Activated CD4-positive, alpha-beta T cell treated with anti-CD3 and anti-CD28 coated beads, Interleukin-2, amount 10 ng/mL, durations not matched to agents 24 days and 14 days (primary cell): ENCODE measurements around the gene ACADM. TPM values are rescaled to one million over a fixed set of nuclear protein-coding genes. Genes with fewer than 3 reads are reported as not detected.
"Not testable (repeated sequence)": the region's sequence is repeated elsewhere in the genome, so short reads cannot be mapped to it uniquely, and the experiment has no call there.

Source experiments
- DNase-seq: peaks from one replicate; pipeline ENCODE4 v3.0.0; 2022
- H3K27ac Mint-ChIP-seq: one replicate; pipeline ENCODE4 v1.8.0; 2022; ENCODE audit warnings: mild to moderate bottlenecking, mixed read lengths
- H3K27me3 Mint-ChIP-seq: one replicate; pipeline ENCODE4 v1.8.0; 2022; ENCODE audit warnings: mixed read lengths
- H3K36me3 Mint-ChIP-seq: one replicate; pipeline ENCODE4 v1.8.0; 2022; ENCODE audit warnings: low read depth, mild to moderate bottlenecking, mixed read lengths
- H3K4me1 Mint-ChIP-seq: one replicate; pipeline ENCODE4 v1.8.0; 2021; ENCODE audit warnings: mixed read lengths
- H3K4me3 Mint-ChIP-seq: one replicate; pipeline ENCODE4 v1.8.0; 2022; ENCODE audit warnings: mild to moderate bottlenecking, moderate library complexity, mixed read lengths
- H3K9me3 Mint-ChIP-seq: one replicate; pipeline ENCODE4 v1.8.0; 2021; ENCODE audit warnings: mixed read lengths
- intact Hi-C: fragments of 100-400 bp; cut with micrococcal nuclease; formaldehyde crosslinking; loops from one replicate; pipeline ENCODE4 v1.15.1; 2023
- total RNA-seq: library from RNA; stranded (reverse); gene quantifications from 2 replicates; pipeline ENCODE4 v1.2.3, GENCODE V29; 2022

ACADM gene
- total RNA-seq, 1 donor from 2014 or later = 56.7 TPM

- intact Hi-C loops = loop anchor here (5.0 kb wide), 2 partner anchors 349 to 991 kb away; partner anchors contain the start of genes CRYZ, ST6GALNAC3 and TYW3
- Mint-ChIP-seq H3K36me3 (peaks cover 5% of the 10 kb centered on the region), H3K4me3 (peak overlapping the region; percentile 100), H3K9me3 (peaks cover 5% of the 10 kb centered on the region), H3K27me3 (peaks cover 3% of the 10 kb centered on the region), H3K4me1 (peaks cover 32% of the 10 kb centered on the region), H3K27ac (peak overlapping the region; percentile 22)
- DNase-seq = no peak
Measured at GRCh38 chr1:75722966-75723365, 1.5 kb upstream of the ACADM start.

DNA sequence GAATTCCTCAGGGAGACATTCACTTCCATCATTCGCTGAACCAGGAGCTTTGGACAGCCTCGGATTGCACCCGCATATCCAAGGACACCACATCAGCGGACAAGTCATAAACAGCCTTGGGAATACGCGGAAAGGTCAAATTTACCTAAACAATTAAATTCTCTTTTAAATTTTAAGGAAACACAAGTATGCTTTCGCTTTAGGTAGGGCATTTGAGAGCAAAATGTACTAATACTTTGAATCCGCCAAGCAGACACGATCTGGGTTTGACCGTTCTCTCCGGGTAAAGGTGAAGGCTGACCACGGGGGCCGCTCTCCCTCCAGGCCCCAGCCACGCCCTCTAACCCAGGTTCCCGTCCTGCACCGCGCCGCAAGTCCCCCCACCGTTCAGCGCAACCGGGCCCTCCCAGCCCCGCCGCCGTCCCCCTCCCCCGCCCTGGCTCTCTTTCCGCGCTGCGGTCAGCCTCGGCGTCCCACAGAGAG is 479 bp upstream of the ACADM start:
- intact Hi-C loops = loop anchor here (1.0 to 5.0 kb wide), 5 partner anchors 17 to 1959 kb away; partner anchors contain the start of genes CRYZ, RABGGTB, ST6GALNAC3 and TYW3
- Mint-ChIP-seq H3K36me3 (peaks cover 5% of the 10 kb centered on the region), H3K27me3 (peaks cover 3% of the 10 kb centered on the region), H3K4me1 (peaks cover 32% of the 10 kb centered on the region), H3K4me3 (peak overlapping the region; percentile 100), H3K9me3 (peaks cover 5% of the 10 kb centered on the region), H3K27ac (peak overlapping the region; percentile 99)
- DNase-seq = no peak

DNA sequence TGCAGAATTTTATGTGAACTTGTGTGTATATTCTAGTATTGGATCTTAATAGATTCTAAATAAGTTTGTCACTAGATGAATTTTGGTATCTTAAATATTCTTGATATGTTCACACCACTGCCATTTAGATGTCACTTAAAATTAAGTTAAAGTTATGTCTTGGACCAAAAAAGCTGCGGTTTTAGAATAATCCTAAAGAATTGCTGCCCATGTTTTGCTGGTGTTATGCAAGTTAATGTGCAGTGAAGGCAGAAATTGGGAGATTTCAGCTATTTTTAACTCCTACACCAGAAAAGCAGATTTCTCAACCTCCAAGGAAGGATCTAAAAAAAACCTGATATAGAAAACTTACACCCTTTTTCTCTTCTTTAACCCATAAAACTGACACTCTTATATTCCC is 757 bp downstream of the ACADM start:
- DNase-seq = no peak
- H3K9me3 Mint-ChIP-seq = no peaks in the 10 kb centered on the region
- peak overlapping the region; percentile 100 for H3K4me3 Mint-ChIP-seq
- peak overlapping the region; percentile 99 for H3K27ac Mint-ChIP-seq
- H3K27me3 Mint-ChIP-seq = no peaks in the 10 kb centered on the region
- peaks cover 34% of the 10 kb centered on the region for H3K4me1 Mint-ChIP-seq
- intact Hi-C loops = loop anchor here (2.0 kb wide), 2 partner anchors 16 to 1958 kb away; partner anchors contain the start of gene ZZZ3
- peaks cover 8% of the 10 kb centered on the region for H3K36me3 Mint-ChIP-seq

DNA sequence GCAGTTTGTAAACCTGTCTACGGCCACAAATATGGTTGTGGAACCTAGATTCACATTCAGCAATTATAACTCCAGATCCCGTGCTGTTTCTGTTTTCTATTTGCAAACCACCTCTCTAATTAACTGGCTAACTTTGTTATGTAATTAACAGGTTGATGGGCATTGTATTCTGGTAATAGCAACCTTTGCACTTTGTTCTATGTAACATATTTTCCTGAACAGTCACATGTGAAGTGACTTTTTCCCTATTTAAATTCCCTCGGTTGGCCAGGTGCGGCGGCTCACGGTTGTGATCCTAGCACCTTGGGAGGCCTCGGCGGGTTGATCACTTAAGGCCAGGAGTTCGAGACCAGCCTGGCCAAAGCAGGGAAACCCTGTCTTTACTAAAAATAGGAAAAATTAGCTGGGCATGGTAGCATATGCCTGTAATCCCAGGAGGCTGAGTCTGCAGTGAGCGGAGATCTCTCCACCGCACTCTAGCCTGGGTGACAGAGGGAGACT is 1.4 kb downstream of the ACADM start:
- H3K36me3 Mint-ChIP-seq = peaks cover 8% of the 10 kb centered on the region
- peak overlapping the region; percentile 100 for H3K4me3 Mint-ChIP-seq
- intact Hi-C loops = loop anchor here (2.0 kb wide), 2 partner anchors 15 to 1957 kb away; partner anchors contain the start of gene ZZZ3
- no peaks in the 10 kb centered on the region for H3K27me3 Mint-ChIP-seq
- no peak for DNase-seq
- H3K9me3 Mint-ChIP-seq = no peaks in the 10 kb centered on the region
- peaks cover 30% of the 10 kb centered on the region for H3K4me1 Mint-ChIP-seq
- H3K27ac Mint-ChIP-seq = no peak overlapping the region

GRCh38 chr1:75727571-75727970 is 3.1 kb downstream of the ACADM start:
- Mint-ChIP-seq H3K9me3 (no peaks in the 10 kb centered on the region), H3K27me3 (no peaks in the 10 kb centered on the region), H3K36me3 (peaks cover 12% of the 10 kb centered on the region), H3K27ac (no peak overlapping the region), H3K4me3 (no peak overlapping the region), H3K4me1 (peaks cover 30% of the 10 kb centered on the region)
- intact Hi-C loops = no loop called here
- no peak for DNase-seq

GRCh38 chr1:75730432-75730831 is 5.9 kb downstream of the ACADM start:
- intact Hi-C loops = no loop called here

GRCh38 chr1:75731881-75732280 is 7.4 kb downstream of the ACADM start:
- Mint-ChIP-seq H3K36me3 (peaks cover 25% of the 10 kb centered on the region), H3K27ac (no peak overlapping the region), H3K4me1 (peaks cover 9% of the 10 kb centered on the region), H3K4me3 (no peak overlapping the region), H3K27me3 (no peaks in the 10 kb centered on the region), H3K9me3 (no peaks in the 10 kb centered on the region)
- intact Hi-C loops = no loop called here
- no peak for DNase-seq

More at GRCh38 chr1:75730432-75730831, 5.9 kb downstream of the ACADM start:
- Mint-ChIP-seq H3K4me1 (peaks cover 20% of the 10 kb centered on the region), H3K9me3 (no peaks in the 10 kb centered on the region), H3K27me3 (no peaks in the 10 kb centered on the region), H3K27ac (no peak overlapping the region), H3K36me3 (peaks cover 24% of the 10 kb centered on the region), H3K4me3 (no peak overlapping the region)
- DNase-seq = no peak

DNA sequence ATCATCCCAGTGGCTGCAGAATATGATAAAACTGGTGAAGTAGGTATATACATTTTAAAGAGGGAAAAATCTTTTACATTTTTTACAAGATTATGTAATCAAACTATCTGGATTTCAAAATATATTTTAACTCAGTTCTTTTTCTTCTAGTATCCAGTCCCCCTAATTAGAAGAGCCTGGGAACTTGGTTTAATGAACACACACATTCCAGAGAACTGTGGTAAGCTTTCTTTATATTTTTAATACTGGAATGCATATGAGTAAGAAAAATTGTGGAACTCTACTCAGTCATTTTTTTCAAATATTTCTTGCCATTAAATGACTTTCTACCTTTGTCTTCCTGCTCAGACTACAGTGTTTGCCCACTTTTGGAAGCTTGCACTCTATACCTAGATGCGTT is 8.2 kb downstream of the ACADM start:
- Mint-ChIP-seq H3K9me3 (no peaks in the 10 kb centered on the region), H3K4me1 (peaks cover 3% of the 10 kb centered on the region), H3K4me3 (no peak overlapping the region), H3K27ac (no peak overlapping the region), H3K27me3 (no peaks in the 10 kb centered on the region), H3K36me3 (peaks cover 25% of the 10 kb centered on the region)
- no peak for DNase-seq
- intact Hi-C loops = no loop called here

DNA sequence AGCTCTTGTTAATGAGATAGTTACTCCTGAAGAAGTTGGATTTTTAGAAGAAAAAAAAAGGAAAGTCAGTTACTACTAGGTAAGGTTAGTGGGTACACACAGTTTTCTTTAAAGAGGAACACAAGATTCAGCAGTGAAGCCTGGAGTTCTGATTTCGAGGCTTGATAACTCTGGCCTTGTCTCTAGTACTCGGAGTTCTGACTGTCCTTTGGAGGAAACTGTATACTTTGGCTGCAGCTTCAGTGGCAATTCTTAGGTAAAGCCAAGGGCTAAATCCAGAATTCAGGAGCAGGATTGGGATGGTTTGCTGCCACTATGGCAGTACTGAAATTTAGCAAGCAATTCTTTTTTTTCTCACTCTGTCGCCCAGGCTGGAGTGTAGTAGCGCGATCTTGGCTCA is 9.2 kb downstream of the ACADM start:
- H3K36me3 Mint-ChIP-seq = peaks cover 27% of the 10 kb centered on the region
- intact Hi-C loops = no loop called here

DNA sequence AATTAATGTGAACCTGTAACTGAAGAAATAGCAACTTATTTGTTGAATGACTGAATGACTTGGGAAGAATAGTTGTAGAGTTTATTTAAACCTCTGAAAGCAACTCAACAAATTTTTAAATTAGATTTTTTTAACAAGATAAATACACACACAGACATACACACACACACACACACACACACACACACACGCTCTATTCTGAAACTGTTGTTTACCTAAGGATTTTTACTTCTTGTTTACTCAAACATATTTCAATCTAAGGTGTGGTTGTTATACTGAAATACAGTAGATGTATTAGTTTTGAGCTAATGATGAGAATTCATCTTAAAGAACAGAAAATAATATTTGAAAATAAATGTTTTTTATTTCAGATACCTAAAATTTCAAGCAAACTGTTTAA is 11.5 kb downstream of the ACADM start:
- intact Hi-C loops = no loop called here
- Mint-ChIP-seq H3K27ac (no peak overlapping the region), H3K4me1 (no peaks in the 10 kb centered on the region), H3K27me3 (no peaks in the 10 kb centered on the region), H3K4me3 (no peak overlapping the region), H3K9me3 (no peaks in the 10 kb centered on the region), H3K36me3 (peaks cover 29% of the 10 kb centered on the region)
- no peak for DNase-seq

More for the DNA sequence above, 9.2 kb downstream of the ACADM start:
- DNase-seq = no peak
- Mint-ChIP-seq H3K9me3 (no peaks in the 10 kb centered on the region), H3K27ac (no peak overlapping the region), H3K4me3 (no peak overlapping the region), H3K27me3 (no peaks in the 10 kb centered on the region), H3K4me1 (peaks cover 2% of the 10 kb centered on the region)

DNA sequence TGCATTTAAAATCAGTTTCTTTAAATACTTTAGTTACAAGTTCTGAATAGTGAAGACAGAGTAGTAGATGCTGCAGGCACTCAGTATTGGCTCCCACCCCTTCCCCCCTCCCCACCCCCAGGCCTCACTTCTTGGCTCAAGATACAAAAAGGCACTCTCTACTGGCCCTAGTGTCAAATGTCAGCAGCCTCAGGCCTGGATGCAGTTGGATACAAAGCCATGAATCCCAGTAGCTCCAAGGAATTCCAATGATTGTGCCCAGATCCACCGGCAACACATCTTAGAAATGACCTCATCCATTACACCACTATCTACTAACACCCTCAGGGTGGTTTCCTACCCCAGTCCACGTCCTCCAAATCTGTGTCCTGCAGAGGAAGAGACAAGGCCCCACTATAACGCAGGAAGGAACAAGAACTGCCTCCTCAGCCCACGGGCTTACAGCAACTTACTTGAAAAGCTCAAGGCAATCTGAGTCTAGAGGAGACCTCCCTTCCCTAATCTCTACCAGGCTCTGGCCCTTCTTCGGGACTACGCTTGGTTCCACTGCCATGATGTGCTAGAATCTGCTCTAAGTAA is 17.6 kb downstream of the ACADM start:
- Mint-ChIP-seq H3K27ac (no peak overlapping the region), H3K9me3 (no peaks in the 10 kb centered on the region), H3K4me1 (peaks cover 2% of the 10 kb centered on the region), H3K36me3 (peaks cover 20% of the 10 kb centered on the region), H3K27me3 (no peaks in the 10 kb centered on the region), H3K4me3 (no peak overlapping the region)
- no peak for DNase-seq
- intact Hi-C loops = no loop called here

DNA sequence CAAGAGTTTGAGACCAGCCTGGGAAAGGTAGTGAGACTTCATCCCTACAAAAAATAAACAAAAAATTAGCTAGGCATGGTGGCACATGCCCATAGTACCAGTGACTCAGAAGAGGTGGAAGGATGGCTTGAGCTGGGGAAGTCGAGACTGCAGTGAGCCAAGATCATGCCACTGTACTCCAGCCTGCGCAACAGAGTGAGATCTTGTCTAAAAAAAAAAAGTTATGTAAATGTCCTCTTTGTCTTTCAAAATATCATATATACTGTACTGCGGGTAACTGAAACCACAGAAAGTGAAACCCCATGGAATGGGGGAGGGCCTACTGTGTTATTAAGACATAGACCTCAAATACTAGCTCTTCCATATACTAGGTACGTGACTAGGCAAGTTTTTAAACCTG is 20.8 kb downstream of the ACADM start:
- Mint-ChIP-seq H3K36me3 (peaks cover 20% of the 10 kb centered on the region), H3K27me3 (no peaks in the 10 kb centered on the region), H3K9me3 (no peaks in the 10 kb centered on the region), H3K4me1 (peaks cover 2% of the 10 kb centered on the region), H3K4me3 (no peak overlapping the region), H3K27ac (peak overlapping the region; percentile 62)
- intact Hi-C loops = no loop called here
- no peak for DNase-seq

DNA sequence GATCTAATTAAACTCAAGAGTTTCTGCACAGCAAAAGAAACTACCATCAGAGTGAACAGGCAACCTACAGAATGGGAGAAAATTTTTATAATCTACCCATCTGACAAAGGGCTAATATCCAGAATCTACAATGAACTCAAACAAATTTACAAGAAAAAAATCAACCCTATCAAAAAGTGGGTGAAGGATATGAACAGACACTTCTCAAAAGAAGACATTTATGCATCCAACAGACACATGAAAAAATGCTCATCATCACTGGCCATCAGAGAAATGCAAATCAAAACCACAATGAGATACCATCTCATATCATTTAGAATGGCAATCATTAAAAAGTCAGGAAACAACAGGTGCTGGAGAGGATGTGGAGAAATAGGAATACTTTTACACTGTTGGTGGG is 32.7 kb downstream of the ACADM start:
- H3K27ac Mint-ChIP-seq, H3K4me1 Mint-ChIP-seq, DNase-seq, H3K4me3 Mint-ChIP-seq, H3K27me3 Mint-ChIP-seq, intact Hi-C loops: not testable (repeated sequence)
- H3K9me3 Mint-ChIP-seq = peaks cover 22% of the 10 kb centered on the region
- H3K36me3 Mint-ChIP-seq = peaks cover 66% of the 10 kb centered on the region

DNA sequence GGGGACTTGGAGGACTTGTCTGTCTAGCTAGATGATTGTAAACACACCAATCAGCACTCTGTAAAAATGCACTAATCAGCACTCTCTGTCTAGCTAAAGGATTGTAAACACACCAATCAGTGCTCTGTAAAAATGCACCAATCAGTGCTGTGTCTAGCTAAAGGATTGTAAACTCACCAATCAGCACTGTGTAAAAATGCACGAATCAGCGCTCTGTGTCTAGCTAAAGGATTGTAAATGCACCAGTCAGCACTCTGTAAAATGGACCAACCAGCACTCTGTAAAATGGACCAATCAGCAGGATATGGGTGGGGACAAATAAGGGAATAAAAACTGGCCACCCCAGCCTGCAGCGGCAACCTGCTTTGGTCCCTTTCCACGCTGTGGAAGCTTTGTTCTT is 34.0 kb downstream of the ACADM start:
- peaks cover 22% of the 10 kb centered on the region for H3K9me3 Mint-ChIP-seq
- H3K27me3 Mint-ChIP-seq, H3K4me1 Mint-ChIP-seq, intact Hi-C loops, H3K4me3 Mint-ChIP-seq, DNase-seq, H3K27ac Mint-ChIP-seq: not testable (repeated sequence)
- H3K36me3 Mint-ChIP-seq = peaks cover 54% of the 10 kb centered on the region
